Body of pancreas (tissue), 4 donors: ENCODE measurements around the gene IL1F10.

Experiments used
- CTCF ChIP-seq, 7 experiments: fragments of 450-650 bp in 4 of 7; fragments of 200-600 bp in 3 of 7; sonication (generic) in 3 of 7; IDR thresholded peaks; one replicate each; pipeline ENCODE4 v1.5.1; 2016 to 2019; ENCODE audit warnings: antibody characterized with exemption in 7 of 7
- POLR2A ChIP-seq, 3 donors: fragments of 450-650 bp; IDR thresholded peaks; one replicate each; pipeline ENCODE4 v1.6.1; 2016; ENCODE audit warnings: antibody characterized with exemption in 3 of 3, mild to moderate bottlenecking in 2 of 3

- TF ChIP-seq CTCF (IDR thresholded peaks at IDR 0.05) (no peak), POLR2A (IDR thresholded peaks at IDR 0.05) (no peak)
Measured at GRCh38 chr2:113117541-113118262, 49.9 kb downstream of the IL1F10 start.
